ENCODE measurements around the gene PIEZO2.
"Not testable (repeated sequence)": the region's sequence is repeated elsewhere in the genome, so short reads cannot be mapped to it uniquely, and the experiment has no call there.

DNA sequence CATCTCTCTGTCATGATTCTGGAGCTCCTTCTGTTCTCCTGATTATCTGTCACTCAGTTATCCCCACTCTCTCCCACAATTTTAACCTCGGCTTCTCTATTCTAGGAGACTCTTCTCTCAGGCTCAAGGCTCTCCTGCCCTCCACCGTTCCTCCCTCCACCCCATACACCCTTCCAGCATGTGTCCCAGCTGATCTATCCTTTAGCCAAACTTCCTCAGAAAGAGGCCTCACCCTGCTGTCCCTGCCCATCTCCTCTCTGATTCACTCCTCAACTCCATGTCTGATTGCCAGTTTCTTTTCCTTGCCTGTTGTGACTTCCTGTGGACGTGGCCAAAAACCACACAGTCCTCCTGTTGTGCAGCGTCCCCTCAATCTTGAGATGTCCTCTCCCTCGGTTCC lies 505.4 kb downstream of the PIEZO2 start:
- TF ChIP-seq, protein P1, sequence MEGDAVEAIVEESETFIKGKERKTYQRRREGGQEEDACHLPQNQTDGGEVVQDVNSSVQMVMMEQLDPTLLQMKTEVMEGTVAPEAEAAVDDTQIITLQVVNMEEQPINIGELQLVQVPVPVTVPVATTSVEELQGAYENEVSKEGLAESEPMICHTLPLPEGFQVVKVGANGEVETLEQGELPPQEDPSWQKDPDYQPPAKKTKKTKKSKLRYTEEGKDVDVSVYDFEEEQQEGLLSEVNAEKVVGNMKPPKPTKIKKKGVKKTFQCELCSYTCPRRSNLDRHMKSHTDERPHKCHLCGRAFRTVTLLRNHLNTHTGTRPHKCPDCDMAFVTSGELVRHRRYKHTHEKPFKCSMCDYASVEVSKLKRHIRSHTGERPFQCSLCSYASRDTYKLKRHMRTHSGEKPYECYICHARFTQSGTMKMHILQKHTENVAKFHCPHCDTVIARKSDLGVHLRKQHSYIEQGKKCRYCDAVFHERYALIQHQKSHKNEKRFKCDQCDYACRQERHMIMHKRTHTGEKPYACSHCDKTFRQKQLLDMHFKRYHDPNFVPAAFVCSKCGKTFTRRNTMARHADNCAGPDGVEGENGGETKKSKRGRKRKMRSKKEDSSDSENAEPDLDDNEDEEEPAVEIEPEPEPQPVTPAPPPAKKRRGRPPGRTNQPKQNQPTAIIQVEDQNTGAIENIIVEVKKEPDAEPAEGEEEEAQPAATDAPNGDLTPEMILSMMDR (IDR thresholded peaks at IDR 0.05 in 8 of 11, conservative IDR thresholded peaks at IDR 0.05 in 3 of 11), result not testable (repeated sequence)
- TF ChIP-seq POLR2A (IDR thresholded peaks at IDR 0.05), result not testable (repeated sequence)

All from spleen (tissue), 7 donors.